IgD-negative memory B cell (primary cell): ENCODE results near the gene NPAS3. TPM values are rescaled to one million over a fixed set of nuclear protein-coding genes. Genes with fewer than 3 reads are reported as not detected.

Source experiments
- H3K27ac Mint-ChIP-seq, 3 donors: one replicate each; pipeline ENCODE4 v1.8.0; 2020 to 2022; ENCODE audit warnings: mild to moderate bottlenecking in 3 of 3, mixed read lengths in 3 of 3, moderate library complexity in 1 of 3
- H3K27me3 Mint-ChIP-seq: one replicate; pipeline ENCODE4 v1.8.0; 2021; ENCODE audit warnings: mixed read lengths
- H3K36me3 Mint-ChIP-seq: one replicate; pipeline ENCODE4 v1.8.0; 2020; ENCODE audit warnings: mild to moderate bottlenecking, mixed read lengths
- H3K4me1 Mint-ChIP-seq, 3 donors: one replicate each; pipeline ENCODE4 v1.8.0; 2020 to 2022; ENCODE audit warnings: mixed read lengths in 3 of 3, mild to moderate bottlenecking in 1 of 3
- H3K4me3 Mint-ChIP-seq, 4 donors: one replicate each; pipeline ENCODE4 v1.8.0; 2020 to 2022; ENCODE audit warnings: mild to moderate bottlenecking in 4 of 4, mixed read lengths in 4 of 4, moderate library complexity in 3 of 4
- H3K9me3 Mint-ChIP-seq, 3 donors: one replicate each; pipeline ENCODE4 v1.8.0; 2020 to 2021; ENCODE audit warnings: mixed read lengths in 3 of 3, mild to moderate bottlenecking in 1 of 3
- polyA plus RNA-seq: library from polyadenylated mRNA; unstranded; fragments of 300-500 nt; fragmentation: Illumina TruSeq; gene quantifications from one replicate; pipeline ENCODE4 v1.2.3, GENCODE V29; 2021

NPAS3 gene
- polyA plus RNA-seq, 1 donor from 2014 or later: not detected

DNA sequence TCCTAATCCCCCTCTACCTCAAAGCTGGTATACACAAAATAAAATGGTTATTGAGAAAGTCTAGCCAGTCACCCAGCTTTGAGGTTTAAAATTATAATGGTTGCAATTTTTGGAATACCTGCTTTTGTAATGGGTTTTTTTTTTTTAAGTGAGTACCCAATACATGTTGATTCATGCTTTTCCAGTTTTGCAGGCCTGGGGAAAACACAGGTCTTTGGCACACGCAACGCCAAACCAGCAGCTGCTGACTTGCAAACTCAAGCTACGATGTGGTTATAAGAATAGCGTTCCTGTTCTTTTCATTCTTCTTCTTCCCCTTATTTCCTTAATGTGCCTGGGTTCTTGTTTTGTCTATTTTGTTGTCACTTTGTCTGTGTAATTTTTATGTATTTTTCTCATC lies 779.2 kb downstream of the NPAS3 start:
- Mint-ChIP-seq H3K4me1 (peaks cover 0 to 2% (median 0%) of the 10 kb centered on the region in 3 donors), H3K27me3 (no peaks in the 10 kb centered on the region), H3K9me3 (peaks cover 0 to 6% (median 2%) of the 10 kb centered on the region in 3 donors), H3K36me3 (peaks cover 3% of the 10 kb centered on the region), H3K4me3 (no peak overlapping the region), H3K27ac (no peak overlapping the region)

DNA sequence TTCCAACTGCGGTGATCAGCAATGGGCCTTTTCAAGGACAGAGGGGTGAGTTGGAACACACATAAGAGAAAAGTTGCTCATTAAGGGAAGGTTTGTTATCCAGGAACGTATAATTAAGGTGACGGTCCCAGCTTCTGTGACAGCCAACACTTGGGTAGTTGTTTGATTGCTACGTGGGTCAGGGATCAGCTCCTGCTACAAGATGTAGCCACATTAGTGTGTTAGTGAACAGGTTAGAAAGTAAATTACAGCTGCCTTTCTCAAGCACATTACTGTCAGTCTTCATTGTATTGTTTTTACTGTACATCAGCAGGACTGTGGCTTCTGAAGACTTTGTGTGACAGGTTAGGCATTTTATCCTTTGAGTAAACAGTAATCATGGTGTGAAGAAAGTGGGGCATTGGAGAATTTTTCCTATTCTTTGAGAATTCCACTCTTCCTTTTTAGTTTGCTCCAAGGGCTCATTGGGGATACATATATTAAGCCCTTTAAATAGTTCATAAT lies 781.7 kb downstream of the NPAS3 start:
- peaks cover 0 to 2% (median 0%) of the 10 kb centered on the region in 3 donors for H3K4me1 Mint-ChIP-seq
- no peak overlapping the region for H3K27ac Mint-ChIP-seq
- no peak overlapping the region for H3K4me3 Mint-ChIP-seq
- H3K36me3 Mint-ChIP-seq: peaks cover 3% of the 10 kb centered on the region
- H3K27me3 Mint-ChIP-seq: no peaks in the 10 kb centered on the region
- H3K9me3 Mint-ChIP-seq: peaks cover 0 to 6% (median 2%) of the 10 kb centered on the region in 3 donors

DNA sequence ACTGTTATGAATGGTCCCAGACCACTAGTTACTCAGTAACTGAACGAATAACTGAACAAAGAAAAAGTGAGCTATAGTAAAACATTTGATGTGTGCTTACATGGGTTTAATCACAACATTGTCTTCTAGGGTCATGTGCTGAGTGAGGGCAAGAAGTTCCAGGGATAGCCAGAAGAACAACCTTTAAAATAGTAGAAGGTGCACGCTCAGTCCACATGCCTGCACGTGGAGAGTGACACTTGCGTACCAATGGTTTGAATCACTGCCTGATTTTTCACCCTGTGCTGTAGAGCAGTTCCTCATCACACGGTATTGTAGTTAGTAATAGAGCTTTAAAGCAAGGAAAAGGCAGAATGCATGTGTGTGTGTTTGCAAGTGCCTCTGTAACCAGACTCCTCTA lies 788.0 kb downstream of the NPAS3 start:
- H3K9me3 Mint-ChIP-seq: no peaks in the 10 kb centered on the region
- H3K4me1 Mint-ChIP-seq: no peaks in the 10 kb centered on the region
- no peaks in the 10 kb centered on the region for H3K36me3 Mint-ChIP-seq
- H3K27me3 Mint-ChIP-seq: no peaks in the 10 kb centered on the region
- no peak overlapping the region for H3K4me3 Mint-ChIP-seq
- no peak overlapping the region for H3K27ac Mint-ChIP-seq

DNA sequence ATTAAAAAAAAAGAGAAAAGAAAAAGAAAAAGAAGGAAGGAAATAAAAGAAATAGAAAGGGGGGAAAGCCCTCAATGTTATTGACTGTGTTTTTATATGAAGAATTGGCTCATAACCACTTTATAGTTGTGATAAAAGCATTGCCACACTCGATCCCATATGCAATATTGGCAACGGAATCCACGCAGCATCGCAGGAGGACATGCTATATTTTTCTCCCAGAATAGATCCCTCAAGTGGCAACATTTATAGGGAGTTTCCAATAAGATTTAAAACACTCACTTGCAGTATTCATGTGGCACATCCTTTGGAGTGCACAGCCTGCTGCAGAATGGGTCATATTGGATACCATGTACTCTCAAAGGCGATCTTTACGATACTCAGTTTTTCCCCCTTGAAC lies 788.9 kb downstream of the NPAS3 start:
- Mint-ChIP-seq H3K9me3 (no peaks in the 10 kb centered on the region), H3K4me3 (no peak overlapping the region), H3K27ac (no peak overlapping the region), H3K4me1 (no peaks in the 10 kb centered on the region), H3K27me3 (no peaks in the 10 kb centered on the region), H3K36me3 (no peaks in the 10 kb centered on the region)

DNA sequence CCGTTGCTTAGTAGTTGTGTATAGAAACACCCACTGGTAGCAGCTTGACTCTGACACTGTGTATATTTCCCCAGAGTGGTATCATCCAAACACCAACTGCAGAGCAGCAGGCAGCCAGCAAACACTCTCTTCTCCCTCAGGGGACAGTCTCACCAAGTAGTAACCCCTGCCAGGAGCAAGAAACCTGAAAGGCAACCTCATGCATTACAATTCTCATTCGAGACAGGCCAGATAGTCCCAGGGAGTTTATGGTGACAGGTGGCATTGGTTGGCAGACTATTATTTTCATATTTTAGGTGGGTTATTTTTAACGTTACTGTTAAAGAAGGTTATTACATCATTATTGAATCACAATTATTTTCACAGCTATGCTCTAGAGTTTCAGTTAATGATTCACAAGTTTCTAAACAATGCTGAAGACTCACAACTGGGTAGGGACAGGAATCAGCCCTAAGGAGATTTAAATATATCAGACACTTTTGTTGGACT lies 789.4 kb downstream of the NPAS3 start:
- Mint-ChIP-seq H3K27me3 (no peaks in the 10 kb centered on the region), H3K4me3 (no peak overlapping the region), H3K36me3 (no peaks in the 10 kb centered on the region), H3K9me3 (no peaks in the 10 kb centered on the region), H3K4me1 (no peaks in the 10 kb centered on the region), H3K27ac (no peak overlapping the region)

DNA sequence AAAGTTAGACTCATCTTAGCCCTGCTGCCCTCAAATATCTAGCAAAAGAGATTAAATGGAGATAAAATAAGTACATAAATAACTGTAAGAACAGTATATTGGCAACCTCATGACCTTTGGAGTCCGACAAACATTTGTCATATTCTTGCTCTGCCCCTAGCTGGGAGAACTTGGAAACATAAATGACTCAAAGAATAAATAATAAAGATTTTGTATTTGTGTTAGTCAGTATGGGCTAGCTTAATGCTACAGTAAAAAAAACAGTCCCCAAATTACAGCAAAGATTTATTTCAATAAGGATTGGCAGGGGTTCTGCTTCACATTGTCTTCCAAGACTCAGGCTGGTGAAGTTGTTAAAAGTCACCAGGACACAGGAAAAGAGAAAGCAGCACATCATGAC lies 791.5 kb downstream of the NPAS3 start:
- H3K27ac Mint-ChIP-seq: no peak overlapping the region
- no peak overlapping the region for H3K4me3 Mint-ChIP-seq
- H3K4me1 Mint-ChIP-seq: no peaks in the 10 kb centered on the region
- H3K36me3 Mint-ChIP-seq: no peaks in the 10 kb centered on the region
- no peaks in the 10 kb centered on the region for H3K27me3 Mint-ChIP-seq
- no peaks in the 10 kb centered on the region for H3K9me3 Mint-ChIP-seq

DNA sequence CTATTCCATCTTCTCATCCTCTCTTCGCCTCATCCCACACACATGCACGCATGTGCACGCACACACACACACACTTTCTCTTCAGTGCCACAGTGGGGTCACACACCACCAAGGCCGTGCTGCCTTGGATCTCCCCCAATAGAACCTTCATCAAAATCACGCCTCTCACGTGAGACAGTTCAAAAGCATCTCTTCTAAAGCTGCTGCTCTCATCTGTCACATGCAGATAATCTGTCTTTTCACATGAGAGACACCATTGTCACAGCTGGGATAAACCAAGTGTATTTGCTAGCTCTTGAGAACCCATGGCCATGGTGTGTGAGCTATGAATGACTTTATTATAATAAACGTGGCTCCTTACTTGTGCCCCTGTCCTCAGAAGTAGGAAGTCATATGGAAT lies 793.5 kb downstream of the NPAS3 start:
- H3K4me3 Mint-ChIP-seq: no peak overlapping the region
- no peaks in the 10 kb centered on the region for H3K9me3 Mint-ChIP-seq
- no peaks in the 10 kb centered on the region for H3K27me3 Mint-ChIP-seq
- no peaks in the 10 kb centered on the region for H3K36me3 Mint-ChIP-seq
- no peak overlapping the region for H3K27ac Mint-ChIP-seq
- no peaks in the 10 kb centered on the region for H3K4me1 Mint-ChIP-seq

DNA sequence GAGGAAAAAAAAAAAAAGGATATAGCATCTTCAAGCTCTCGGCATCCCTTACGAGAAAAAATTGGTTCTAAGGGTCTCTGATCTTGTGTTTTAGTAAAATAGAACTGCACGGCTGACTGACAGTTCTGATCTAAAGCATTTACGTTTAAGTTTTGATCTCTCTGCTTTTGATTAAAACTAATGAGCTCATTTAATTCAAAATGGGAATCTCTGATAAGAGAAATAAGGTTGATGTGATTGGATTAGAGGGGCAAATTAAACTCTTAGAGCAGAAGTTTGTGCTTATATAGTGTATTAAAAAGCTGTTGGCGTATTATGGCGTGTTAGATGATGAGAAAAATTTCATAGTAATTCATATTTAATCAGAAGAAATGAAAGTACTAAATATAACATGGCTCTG lies 794.6 kb downstream of the NPAS3 start:
- Mint-ChIP-seq H3K36me3 (no peaks in the 10 kb centered on the region), H3K4me1 (no peaks in the 10 kb centered on the region), H3K27ac (no peak overlapping the region), H3K4me3 (no peak overlapping the region), H3K27me3 (no peaks in the 10 kb centered on the region), H3K9me3 (no peaks in the 10 kb centered on the region)

DNA sequence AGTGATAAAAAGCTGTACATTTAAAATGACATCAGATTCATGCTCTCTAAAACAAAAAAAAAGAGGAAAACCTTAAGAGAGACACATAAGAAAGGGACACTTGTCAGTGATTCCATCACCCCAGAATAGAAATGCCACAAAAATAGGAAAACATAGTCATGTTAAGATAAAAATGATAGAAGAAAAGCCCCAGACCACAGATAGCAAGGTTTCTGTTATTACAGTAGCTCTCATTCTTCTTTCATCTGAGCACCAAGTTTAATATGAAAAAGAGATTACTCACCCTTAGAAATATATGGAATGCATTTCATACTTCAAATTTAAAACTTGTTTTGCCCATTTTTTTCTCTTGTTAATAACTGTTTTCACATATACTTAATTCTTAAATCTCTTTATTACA lies 795.0 kb downstream of the NPAS3 start:
- no peaks in the 10 kb centered on the region for H3K9me3 Mint-ChIP-seq
- no peaks in the 10 kb centered on the region for H3K4me1 Mint-ChIP-seq
- no peaks in the 10 kb centered on the region for H3K36me3 Mint-ChIP-seq
- no peak overlapping the region for H3K4me3 Mint-ChIP-seq
- H3K27me3 Mint-ChIP-seq: no peaks in the 10 kb centered on the region
- H3K27ac Mint-ChIP-seq: no peak overlapping the region

DNA sequence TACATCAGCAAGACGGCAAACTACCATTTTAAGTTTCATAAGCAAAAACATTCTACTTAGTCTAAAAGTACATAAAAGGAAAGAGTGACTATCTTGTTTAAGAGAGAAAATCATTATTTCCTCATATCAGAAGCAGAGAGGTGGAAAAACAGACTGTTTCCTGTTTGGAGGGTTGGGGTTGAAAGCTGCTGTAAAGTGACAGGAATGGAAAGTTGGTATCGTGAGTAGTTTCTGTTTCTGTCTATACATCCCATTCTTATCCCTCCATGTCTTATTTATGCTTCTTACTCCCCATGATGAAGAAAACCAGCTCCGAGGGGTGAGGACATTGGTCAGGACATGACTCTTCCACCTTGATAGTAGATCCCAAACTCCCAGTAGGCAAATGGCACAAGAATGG lies 795.7 kb downstream of the NPAS3 start:
- H3K4me3 Mint-ChIP-seq: peak overlapping the region in 1 of 4 donors; percentile 25
- H3K27me3 Mint-ChIP-seq: no peaks in the 10 kb centered on the region
- H3K9me3 Mint-ChIP-seq: no peaks in the 10 kb centered on the region
- no peak overlapping the region for H3K27ac Mint-ChIP-seq
- H3K4me1 Mint-ChIP-seq: no peaks in the 10 kb centered on the region
- H3K36me3 Mint-ChIP-seq: no peaks in the 10 kb centered on the region

DNA sequence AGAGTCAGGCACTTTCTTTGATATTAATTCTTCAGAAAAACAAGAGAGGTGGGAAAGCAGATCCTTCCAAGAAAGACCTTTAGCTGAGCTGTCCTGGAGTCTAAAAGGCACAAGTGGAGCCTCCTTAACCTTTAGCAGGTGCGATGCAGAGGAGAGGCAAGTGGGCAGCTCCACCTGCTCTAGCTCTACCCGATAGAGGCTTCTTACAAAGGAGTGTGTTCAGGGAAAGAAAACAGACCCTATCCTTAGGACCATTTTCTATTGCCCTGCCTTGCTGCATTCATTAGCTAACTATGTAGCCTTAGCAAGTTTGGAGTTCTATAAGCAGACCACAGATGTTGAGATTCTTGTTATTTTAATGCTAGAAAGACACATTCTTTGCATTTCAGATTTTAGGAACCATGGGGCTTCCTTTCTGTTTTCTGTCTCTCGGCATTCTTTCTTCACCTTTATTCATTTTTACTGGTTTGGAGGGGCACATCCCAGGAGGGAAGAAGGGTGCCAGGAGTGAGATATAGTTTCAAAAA lies 797.7 kb downstream of the NPAS3 start:
- no peak overlapping the region for H3K4me3 Mint-ChIP-seq
- no peaks in the 10 kb centered on the region for H3K4me1 Mint-ChIP-seq
- no peaks in the 10 kb centered on the region for H3K36me3 Mint-ChIP-seq
- peaks cover 0 to 2% (median 0%) of the 10 kb centered on the region in 3 donors for H3K9me3 Mint-ChIP-seq
- H3K27ac Mint-ChIP-seq: no peak overlapping the region
- no peaks in the 10 kb centered on the region for H3K27me3 Mint-ChIP-seq

DNA sequence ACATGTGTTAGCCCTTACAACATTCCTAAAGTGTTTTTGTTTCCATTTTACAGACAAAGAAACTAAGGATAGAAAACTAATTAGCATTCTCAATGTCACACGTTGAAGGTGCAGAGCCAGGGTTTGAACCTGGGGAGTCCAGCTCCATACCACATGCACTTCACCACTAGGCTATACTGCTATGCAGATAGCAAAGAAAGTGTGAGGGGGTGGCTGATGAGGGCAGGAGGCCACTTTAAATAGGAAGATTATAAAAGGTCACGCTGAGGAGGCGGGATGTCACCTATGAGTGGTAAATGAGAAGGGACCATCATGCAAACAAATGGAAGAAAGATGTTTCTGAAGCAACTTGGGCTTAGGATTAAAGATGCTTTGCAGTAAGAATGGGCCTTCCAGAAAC lies 798.3 kb downstream of the NPAS3 start:
- Mint-ChIP-seq H3K36me3 (no peaks in the 10 kb centered on the region), H3K9me3 (peaks cover 0 to 2% (median 0%) of the 10 kb centered on the region in 3 donors), H3K4me3 (no peak overlapping the region), H3K4me1 (no peaks in the 10 kb centered on the region), H3K27ac (no peak overlapping the region), H3K27me3 (no peaks in the 10 kb centered on the region)

DNA sequence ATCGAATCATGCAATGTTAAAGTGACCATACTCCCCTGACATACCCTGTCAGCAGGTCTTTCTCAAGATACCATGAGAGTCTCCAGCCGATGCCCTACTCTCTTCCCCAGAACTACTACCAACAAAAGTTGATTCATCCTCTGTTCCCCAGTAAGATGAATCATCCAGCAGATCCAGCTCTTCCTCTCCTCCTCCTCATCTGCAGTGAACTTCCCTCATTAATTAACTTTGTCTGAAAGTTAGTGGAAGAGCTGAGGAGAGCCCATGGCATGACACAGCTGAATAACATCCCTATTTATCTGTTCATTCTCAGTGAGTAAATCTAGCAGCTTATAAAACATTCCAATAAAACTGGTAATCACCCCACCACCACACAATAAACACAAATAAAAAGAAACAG lies 798.8 kb downstream of the NPAS3 start:
- H3K4me3 Mint-ChIP-seq: no peak overlapping the region
- H3K4me1 Mint-ChIP-seq: no peaks in the 10 kb centered on the region
- H3K9me3 Mint-ChIP-seq: peaks cover 0 to 2% (median 0%) of the 10 kb centered on the region in 3 donors
- H3K36me3 Mint-ChIP-seq: no peaks in the 10 kb centered on the region
- H3K27ac Mint-ChIP-seq: no peak overlapping the region
- no peaks in the 10 kb centered on the region for H3K27me3 Mint-ChIP-seq

DNA sequence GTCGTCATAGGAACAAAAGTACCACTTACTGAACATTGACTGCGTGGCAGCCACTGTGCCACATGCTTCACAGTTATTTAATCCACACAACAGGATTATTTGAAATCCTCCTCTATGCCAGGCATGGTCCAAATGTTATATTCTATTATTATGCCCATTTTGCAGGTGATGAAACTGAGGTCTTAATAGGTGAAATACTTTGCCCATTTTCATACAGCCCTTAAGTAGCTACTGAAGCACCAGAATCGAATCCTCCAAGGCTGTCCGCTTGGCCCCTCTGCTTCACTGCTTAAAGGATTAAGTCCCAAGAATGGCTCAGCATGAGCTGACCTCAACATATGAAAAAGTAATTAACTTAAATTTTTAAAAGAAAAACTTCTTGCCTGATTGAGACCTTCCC lies 799.4 kb downstream of the NPAS3 start:
- Mint-ChIP-seq H3K36me3 (no peaks in the 10 kb centered on the region), H3K4me3 (no peak overlapping the region), H3K4me1 (no peaks in the 10 kb centered on the region), H3K9me3 (peaks cover 0 to 2% (median 0%) of the 10 kb centered on the region in 3 donors), H3K27me3 (no peaks in the 10 kb centered on the region), H3K27ac (no peak overlapping the region)

DNA sequence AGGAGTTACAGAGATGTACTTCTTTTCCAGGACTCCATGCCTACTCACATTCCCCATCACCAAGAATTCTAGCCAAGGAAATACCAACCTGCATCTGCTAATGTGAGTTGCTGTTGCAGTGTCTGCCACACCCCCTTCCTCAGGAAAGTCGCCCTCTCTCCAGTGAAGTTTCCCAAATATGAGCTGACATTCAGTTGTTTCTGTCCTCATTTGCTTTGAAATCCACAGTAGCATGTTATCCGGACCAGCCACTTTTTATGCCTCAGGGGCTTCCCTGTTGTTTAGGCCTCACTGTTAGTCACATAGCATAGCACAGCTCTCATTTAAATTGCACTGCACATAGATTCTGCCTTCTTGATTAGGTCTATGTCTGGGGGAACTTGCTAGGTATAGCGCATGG lies 799.8 kb downstream of the NPAS3 start:
- Mint-ChIP-seq H3K36me3 (no peaks in the 10 kb centered on the region), H3K4me1 (no peaks in the 10 kb centered on the region), H3K9me3 (peaks cover 0 to 2% (median 0%) of the 10 kb centered on the region in 3 donors), H3K4me3 (no peak overlapping the region), H3K27ac (no peak overlapping the region), H3K27me3 (no peaks in the 10 kb centered on the region)

DNA sequence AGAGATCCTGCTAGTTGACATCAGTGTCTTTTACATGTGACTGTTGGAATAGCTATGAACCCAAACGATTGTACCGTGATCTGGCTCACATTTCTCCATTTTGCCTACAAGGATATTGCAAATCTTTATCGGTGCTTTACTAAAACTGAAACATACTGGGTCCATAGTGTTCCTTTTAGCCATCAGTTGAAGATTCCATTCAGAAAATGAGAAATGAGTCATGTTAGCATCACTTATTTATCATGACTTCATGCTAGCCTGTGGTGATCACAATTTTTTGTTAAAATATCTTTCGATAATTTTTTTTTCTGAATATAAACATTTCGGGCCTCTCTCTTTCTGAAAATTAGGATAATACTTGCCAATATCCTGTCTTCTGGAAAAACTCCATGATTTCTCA lies 801.9 kb downstream of the NPAS3 start:
- no peaks in the 10 kb centered on the region for H3K27me3 Mint-ChIP-seq
- H3K4me1 Mint-ChIP-seq: no peaks in the 10 kb centered on the region
- H3K4me3 Mint-ChIP-seq: no peak overlapping the region
- peaks cover 0 to 2% (median 0%) of the 10 kb centered on the region in 3 donors for H3K9me3 Mint-ChIP-seq
- no peak overlapping the region for H3K27ac Mint-ChIP-seq
- no peaks in the 10 kb centered on the region for H3K36me3 Mint-ChIP-seq
